GM12878 (cell line): ENCODE data around the gene PRR18. TPM values are rescaled to one million over a fixed set of nuclear protein-coding genes. Genes with fewer than 3 reads are reported as not detected.

ENCODE experiments used
- ATF3 ChIP-seq: IDR thresholded peaks from 2 replicates; pipeline ENCODE4 v1.6.1; 2011; ENCODE audit warnings: low read depth, mild to moderate bottlenecking, low read length, moderate library complexity, borderline replicate concordance; ENCODE audit errors: extremely low read depth
- BCL11A ChIP-seq: IDR thresholded peaks from 2 replicates; pipeline ENCODE4 v1.6.1; 2011; ENCODE audit warnings: low read depth, low read length
- BCL3 ChIP-seq: IDR thresholded peaks from 2 replicates; pipeline ENCODE4 v1.6.1; 2011; ENCODE audit warnings: borderline replicate concordance, low read depth, mild to moderate bottlenecking, moderate library complexity, low read length; ENCODE audit not compliant: insufficient read depth, poor library complexity, severe bottlenecking
- CBFB ChIP-seq: IDR thresholded peaks from 2 replicates; pipeline ENCODE4 v1.6.1; 2016; ENCODE audit warnings: antibody characterized with exemption, low read depth
- CEBPB ChIP-seq, 2 experiments: fragments of 150-350 bp in 1 of 2; IDR thresholded peaks; 2 replicates each; pipeline ENCODE4 v1.6.1; 2012 to 2014; ENCODE audit warnings: low read depth in 2 of 2, low read length in 2 of 2, borderline replicate concordance in 1 of 2, inconsistent platforms in 1 of 2
- CHD4 ChIP-seq: fragments of 200-600 bp; sonication (generic); IDR thresholded peaks from 2 replicates; pipeline ENCODE4 v1.6.1; 2016; ENCODE audit warnings: mild to moderate bottlenecking
- EGR1 ChIP-seq, 2 experiments: IDR thresholded peaks; 1 replicate in 1 of 2; 2 replicates in 1 of 2; pipeline ENCODE4 v1.6.1; 2011 to 2012; ENCODE audit warnings: low read depth in 2 of 2, low read length in 2 of 2, borderline replicate concordance in 1 of 2, mild to moderate bottlenecking in 1 of 2, moderate library complexity in 1 of 2
- ELK1 ChIP-seq: IDR thresholded peaks from 2 replicates; pipeline ENCODE4 v1.6.1; 2012; ENCODE audit warnings: low read depth, low read length, improper control_type of control experiment
- EP300 ChIP-seq, 2 experiments: fragments of 150-350 bp in 1 of 2; IDR thresholded peaks; 2 replicates each; pipeline ENCODE4 v1.6.1; 2011 to 2012; ENCODE audit warnings: low read depth in 2 of 2, low read length in 2 of 2, borderline replicate concordance in 1 of 2, improper control_type of control experiment in 1 of 2, inconsistent platforms in 1 of 2; ENCODE audit not compliant: control insufficient read depth in 1 of 2
- IRF4 ChIP-seq: IDR thresholded peaks from 2 replicates; pipeline ENCODE4 v1.6.1; 2011; ENCODE audit warnings: low read depth, low read length
- LARP7 ChIP-seq: fragments of 450-650 bp; IDR thresholded peaks from 2 replicates; pipeline ENCODE4 v1.6.1; 2017; ENCODE audit warnings: mild to moderate bottlenecking
- MYB ChIP-seq: fragments of 150-350 bp; IDR thresholded peaks from 2 replicates; pipeline ENCODE4 v1.6.1; 2014; ENCODE audit warnings: mild to moderate bottlenecking, low read depth, low read length, borderline replicate concordance
- POU2F2 ChIP-seq: IDR thresholded peaks from 3 replicates; pipeline ENCODE4 v1.6.1; 2011; ENCODE audit warnings: low read depth, mild to moderate bottlenecking, low read length, borderline replicate concordance
- SUPT20H ChIP-seq: IDR thresholded peaks from 2 replicates; pipeline ENCODE4 v1.6.1; 2011; ENCODE audit warnings: low read depth, mild to moderate bottlenecking, low read length, moderate library complexity, borderline replicate concordance; ENCODE audit not compliant: control insufficient read depth
- TBL1XR1 ChIP-seq: IDR thresholded peaks from 2 replicates; pipeline ENCODE4 v1.6.1; 2012; ENCODE audit warnings: low read depth, low read length, improper control_type of control experiment
- ZBTB33 ChIP-seq: fragments of 450-650 bp; IDR thresholded peaks from 2 replicates; pipeline ENCODE4 v1.6.1; 2017; ENCODE audit warnings: mild to moderate bottlenecking
- ZBTB40 ChIP-seq: fragments of 450-650 bp; IDR thresholded peaks from 2 replicates; pipeline ENCODE4 v1.6.1; 2016; ENCODE audit warnings: mild to moderate bottlenecking, moderate library complexity, borderline replicate concordance
- polyA plus RNA-seq, 11 experiments: library from polyadenylated mRNA; depleted of rRNA in 4 of 11; unstranded in 6 of 11; stranded (reverse) in 5 of 11; fragments of >200 nt; fragmentation: Nextera tagmentation in 4 of 11; fragmentation: Illumina TruSeq in 1 of 11; extraction: Ambion mirVana in 4 of 11; extraction: Trizol in 1 of 11; gene quantifications; 1 replicate in 1 of 11; 2 replicates in 10 of 11; pipeline versions ENCODE4 v1.2.1 to v1.2.3, GENCODE V29; 2011 to 2016; ENCODE audit warnings: inconsistent platforms in 2 of 11, missing spikeins in 2 of 11, low read depth in 1 of 11
- total RNA-seq, 4 experiments: library from RNA; depleted of rRNA in 3 of 4; stranded (reverse); fragments of >200 nt in 3 of 4; fragmentation: Illumina TruSeq in 1 of 4; extraction: Trizol in 1 of 4; gene quantifications; 2 replicates each; pipeline versions ENCODE4 v1.2.1 to v1.2.3, GENCODE V29; 2013 to 2021

PRR18 gene
- total and polyA plus RNA-seq, 10 of the 15 experiments (the other 5 are each of a cell fraction or from before 2014, with no cell fraction given) = 0.13 to 8.2 (median 1.6) TPM

GRCh38 chr6:166333172-166333995 is 25.2 kb upstream of the PRR18 start (continued):
- TF ChIP-seq CHD4 = no peak
- TF ChIP-seq POU2F2 = peak; percentile 26; the same call in 1 of the 3 replicates
- no peak for TF ChIP-seq CEBPB (IDR thresholded peaks at IDR 0.05; ENCODE audit: borderline replicate concordance in 1 of 2, low read depth in 2 of 2, low read length in 2 of 2)
- no peak for TF ChIP-seq ELK1
- TF ChIP-seq EGR1 (IDR thresholded peaks at IDR 0.05; ENCODE audit: borderline replicate concordance in 1 of 2, low read depth in 2 of 2, low read length in 2 of 2) = no peak
- peak; percentile 31 to 51; a peak in 2 of 4 replicates for TF ChIP-seq EP300 (IDR thresholded peaks at IDR 0.05; ENCODE audit: borderline replicate concordance in 1 of 2, control insufficient read depth in 1 of 2, low read depth in 2 of 2, low read length in 2 of 2)
- TF ChIP-seq TBL1XR1 = no peak
- TF ChIP-seq BCL11A = peak; percentile 44; the same call in 1 of the 2 replicates
- peak; percentile 50; the same call in 1 of the 2 replicates for TF ChIP-seq CBFB
- TF ChIP-seq IRF4 = peak; percentile 47; the same call in 1 of the 2 replicates
- no peak for TF ChIP-seq ZBTB40
- no peak for TF ChIP-seq SUPT20H
- TF ChIP-seq ATF3 = no peak
- peak; percentile 92 for TF ChIP-seq BCL3
- TF ChIP-seq LARP7 = no peak
- TF ChIP-seq ZBTB33 = no peak
- TF ChIP-seq MYB = no peak
